ENCODE measurements around the gene GRPEL1. TPM values are rescaled to one million over a fixed set of nuclear protein-coding genes. Genes with fewer than 3 reads are reported as not detected.

The GRPEL1 gene
- total and polyA plus RNA-seq, 10 of the 15 experiments (the other 5 are each of a cell fraction or from before 2014, with no cell fraction given), result 30.8 to 119 (median 67.6) TPM

GRCh38 chr4:7016512-7016911 is 51.4 kb downstream of the GRPEL1 start:
- FAIRE-seq (no peak), DNase-seq (ENCODE audit: low read depth, low spot score) (no peak), ATAC-seq (no peak)
- H3K4me1 ChIP-seq (ENCODE audit: control insufficient read depth, insufficient read depth, low read length), result peaks cover 17% of the 10 kb centered on the region
- intact Hi-C loops (cut with micrococcal nuclease; ENCODE audit: unreplicated experiment), result no loop called here
- RAD21 ChIA-PET (ENCODE audit: unreplicated experiment), result no interaction called here
- H2AFZ ChIP-seq (ENCODE audit: control insufficient read depth, low read depth, low read length), result no peak overlapping the region
- peaks cover 25 to 26% of the 10 kb centered on the region in 2 experiments for H3K36me3 ChIP-seq (ENCODE audit: control insufficient read depth in 2 of 2, insufficient read depth in 2 of 2, low read length in 1 of 2)
- H3K79me2 ChIP-seq (ENCODE audit: control insufficient read depth, insufficient read depth, low read length), result no peaks in the 10 kb centered on the region; the same call in 1 of the 2 replicates
- no TSS peak for BruUV-seq (replicated peaks)
- H4K20me1 ChIP-seq (ENCODE audit: control insufficient read depth, insufficient read depth), result no peaks in the 10 kb centered on the region
- WGBS (ENCODE audit: insufficient coverage, insufficient replicate concordance, low lambda C conversion rate, missing lambda C conversion rate), result 97% methylated on average over 6 of the region's 6 CpGs
- H3K27ac ChIP-seq (ENCODE audit: control insufficient read depth, insufficient read depth), result no peak overlapping the region
- CTCF ChIA-PET, result no interaction called here
- POLR2A ChIA-PET, result no interaction called here
- H3K9ac ChIP-seq (ENCODE audit: control insufficient read depth, insufficient read depth, low read length), result no peak overlapping the region
- H3K9me3 ChIP-seq (replicated peaks; ENCODE audit: control insufficient read depth, insufficient read depth, low read length), result no peaks in the 10 kb centered on the region; the same call in 1 of the 3 replicates
- in situ Hi-C loops (cut with MboI), result no loop called here
- H3K27me3 ChIP-seq (replicated peaks in 1 of 2; ENCODE audit: control insufficient read depth in 2 of 2, insufficient read depth in 2 of 2, low read length in 1 of 2), result no peaks in the 10 kb centered on the region
- no peak overlapping the region for H3K4me3 ChIP-seq
- SMC1A ChIA-PET (ENCODE audit: uncharacterized antibody, unreplicated experiment), result interaction anchor here (1.0 kb wide), 1 partner anchor 29 kb away, joined by 3 read pairs; no protein-coding TSS in a partner anchor
- H3K4me2 ChIP-seq (ENCODE audit: control insufficient read depth, insufficient read depth), result no peak overlapping the region
- TF ChIP-seq ZNF622 (IDR thresholded peaks at IDR 0.05) (no peak), CEBPZ (IDR thresholded peaks at IDR 0.05; ENCODE audit: low read depth, low read length) (no peak), ZBED1 (IDR thresholded peaks at IDR 0.05; ENCODE audit: borderline replicate concordance) (no peak), USF1 (IDR thresholded peaks at IDR 0.05; ENCODE audit: borderline replicate concordance, extremely low read length, insufficient read depth, low read depth, low read length) (no peak), CUX1 (IDR thresholded peaks at IDR 0.05; ENCODE audit: insufficient replicate concordance, low read depth, low read length) (no peak), NFYA (IDR thresholded peaks at IDR 0.05; ENCODE audit: borderline replicate concordance, low read depth, low read length) (no peak), SRF (IDR thresholded peaks at IDR 0.05; ENCODE audit: low read depth in 2 of 2, low read length in 2 of 2) (no peak), JUNB (IDR thresholded peaks at IDR 0.05) (no peak), BHLHE40 (IDR thresholded peaks at IDR 0.05; ENCODE audit: borderline replicate concordance in 1 of 2, low read depth in 2 of 2, low read length in 1 of 2) (no peak), ETV6 (conservative IDR thresholded peaks at IDR 0.05 in 1 of 2, IDR thresholded peaks at IDR 0.05 in 1 of 2; ENCODE audit: borderline replicate concordance in 1 of 2, low read depth in 1 of 2) (no peak), SMARCA5 (IDR thresholded peaks at IDR 0.05) (no peak), IRF4 (IDR thresholded peaks at IDR 0.05; ENCODE audit: low read depth, low read length) (no peak), MTA3 (IDR thresholded peaks at IDR 0.05; ENCODE audit: borderline replicate concordance, low read length) (no peak)
